ENCODE measurements around the gene MTA1.

GRCh38 chr14:105500726-105501101 is 81.1 kb downstream of the MTA1 start:
- TF ChIP-seq, protein P1, sequence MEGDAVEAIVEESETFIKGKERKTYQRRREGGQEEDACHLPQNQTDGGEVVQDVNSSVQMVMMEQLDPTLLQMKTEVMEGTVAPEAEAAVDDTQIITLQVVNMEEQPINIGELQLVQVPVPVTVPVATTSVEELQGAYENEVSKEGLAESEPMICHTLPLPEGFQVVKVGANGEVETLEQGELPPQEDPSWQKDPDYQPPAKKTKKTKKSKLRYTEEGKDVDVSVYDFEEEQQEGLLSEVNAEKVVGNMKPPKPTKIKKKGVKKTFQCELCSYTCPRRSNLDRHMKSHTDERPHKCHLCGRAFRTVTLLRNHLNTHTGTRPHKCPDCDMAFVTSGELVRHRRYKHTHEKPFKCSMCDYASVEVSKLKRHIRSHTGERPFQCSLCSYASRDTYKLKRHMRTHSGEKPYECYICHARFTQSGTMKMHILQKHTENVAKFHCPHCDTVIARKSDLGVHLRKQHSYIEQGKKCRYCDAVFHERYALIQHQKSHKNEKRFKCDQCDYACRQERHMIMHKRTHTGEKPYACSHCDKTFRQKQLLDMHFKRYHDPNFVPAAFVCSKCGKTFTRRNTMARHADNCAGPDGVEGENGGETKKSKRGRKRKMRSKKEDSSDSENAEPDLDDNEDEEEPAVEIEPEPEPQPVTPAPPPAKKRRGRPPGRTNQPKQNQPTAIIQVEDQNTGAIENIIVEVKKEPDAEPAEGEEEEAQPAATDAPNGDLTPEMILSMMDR (IDR thresholded peaks at IDR 0.05) = no peak
- TF ChIP-seq EP300 (IDR thresholded peaks at IDR 0.05) = no peak
- no peak for TF ChIP-seq POLR2A (IDR thresholded peaks at IDR 0.05)
- no peak for TF ChIP-seq POLR2AphosphoS5 (IDR thresholded peaks at IDR 0.05)

Measured in stomach (tissue), 4 donors.